Measurements from ENCODE around the gene FYN. TPM values are rescaled to one million over a fixed set of nuclear protein-coding genes. Genes with fewer than 3 reads are reported as not detected.

FYN gene
- total RNA-seq, 2 donors from 2014 or later, result 55.5 to 72.5 TPM

GRCh38 chr6:111806561-111807497 is 66.4 kb downstream of the FYN start:
- H3K4me3 ChIP-seq, result no peak overlapping the region
- H3K27ac ChIP-seq, result no peak overlapping the region
- ATAC-seq (ENCODE audit: insufficient number of reproducible peaks, low FRiP score, low read depth) (no peak), DNase-seq (ENCODE audit: low spot score) (no peak)
- no peak for TF ChIP-seq CTCF (IDR thresholded peaks at IDR 0.05)
- H3K4me1 ChIP-seq (ENCODE audit: control insufficient read depth in 1 of 2, low read depth in 2 of 2), result peaks cover 0 to 3% of the 10 kb centered on the region in 2 donors
- H3K36me3 ChIP-seq, result no peaks in the 10 kb centered on the region
- no peaks in the 10 kb centered on the region for H3K27me3 ChIP-seq (replicated peaks; ENCODE audit: insufficient read depth)
- H3K9me3 ChIP-seq, result no peaks in the 10 kb centered on the region

- ATAC-seq (ENCODE audit: insufficient number of reproducible peaks, low FRiP score, low read depth), result no peak
- Histone ChIP-seq H3K4me1 (ENCODE audit: control insufficient read depth in 1 of 2, low read depth in 2 of 2) (peaks cover 0 to 3% of the 10 kb centered on the region in 2 donors), H3K4me3 (no peak overlapping the region), H3K36me3 (no peaks in the 10 kb centered on the region), H3K9me3 (no peaks in the 10 kb centered on the region), H3K27me3 (replicated peaks; ENCODE audit: insufficient read depth) (no peaks in the 10 kb centered on the region), H3K27ac (no peak overlapping the region)
- no peak for DNase-seq (ENCODE audit: low spot score)
- no peak for TF ChIP-seq CTCF (IDR thresholded peaks at IDR 0.05)
These were observed 67.1 kb downstream of the FYN start for GRCh38 chr6:111806165-111806547.

- H3K27me3 ChIP-seq (replicated peaks; ENCODE audit: insufficient read depth), result no peaks in the 10 kb centered on the region
- H3K9me3 ChIP-seq, result no peaks in the 10 kb centered on the region
- no peak for ATAC-seq (ENCODE audit: insufficient number of reproducible peaks, low FRiP score, low read depth)
- DNase-seq (ENCODE audit: low spot score), result no peak
- H3K4me3 ChIP-seq, result no peak overlapping the region
- no peaks in the 10 kb centered on the region for H3K36me3 ChIP-seq
- H3K27ac ChIP-seq, result no peak overlapping the region
- H3K4me1 ChIP-seq (ENCODE audit: control insufficient read depth in 1 of 2, low read depth in 2 of 2), result peaks cover 0 to 3% of the 10 kb centered on the region in 2 donors
- TF ChIP-seq CTCF (IDR thresholded peaks at IDR 0.05), result no peak
These were observed 67.6 kb downstream of the FYN start for GRCh38 chr6:111805511-111806164.

- Histone ChIP-seq H3K36me3 (no peaks in the 10 kb centered on the region), H3K27me3 (replicated peaks; ENCODE audit: insufficient read depth) (no peaks in the 10 kb centered on the region), H3K27ac (no peak overlapping the region), H3K4me3 (no peak overlapping the region), H3K4me1 (ENCODE audit: control insufficient read depth in 1 of 2, low read depth in 2 of 2) (peaks cover 0 to 3% of the 10 kb centered on the region in 2 donors), H3K9me3 (no peaks in the 10 kb centered on the region)
- DNase-seq (ENCODE audit: low spot score) (no peak), ATAC-seq (ENCODE audit: insufficient number of reproducible peaks, low FRiP score, low read depth) (no peak)
- no peak for TF ChIP-seq CTCF (IDR thresholded peaks at IDR 0.05)
These were observed 68.5 kb downstream of the FYN start for GRCh38 chr6:111804627-111805235.

- no peak for TF ChIP-seq CTCF (IDR thresholded peaks at IDR 0.05)
- Histone ChIP-seq H3K27ac (no peak overlapping the region), H3K4me3 (no peak overlapping the region), H3K9me3 (no peaks in the 10 kb centered on the region), H3K4me1 (ENCODE audit: control insufficient read depth in 1 of 2, low read depth in 2 of 2) (peaks cover 0 to 3% of the 10 kb centered on the region in 2 donors), H3K36me3 (no peaks in the 10 kb centered on the region), H3K27me3 (replicated peaks; ENCODE audit: insufficient read depth) (no peaks in the 10 kb centered on the region)
- ATAC-seq (ENCODE audit: insufficient number of reproducible peaks, low FRiP score, low read depth) (no peak), DNase-seq (ENCODE audit: low spot score) (no peak)
These were observed 69.4 kb downstream of the FYN start for GRCh38 chr6:111803804-111804203.

Measured in thoracic aorta (tissue), 2 donors.